ENCODE measurements around the gene OTOA.
"Not testable (repeated sequence)": the region's sequence is repeated elsewhere in the genome, so short reads cannot be mapped to it uniquely, and the experiment has no call there.

Gene OTOA

DNA sequence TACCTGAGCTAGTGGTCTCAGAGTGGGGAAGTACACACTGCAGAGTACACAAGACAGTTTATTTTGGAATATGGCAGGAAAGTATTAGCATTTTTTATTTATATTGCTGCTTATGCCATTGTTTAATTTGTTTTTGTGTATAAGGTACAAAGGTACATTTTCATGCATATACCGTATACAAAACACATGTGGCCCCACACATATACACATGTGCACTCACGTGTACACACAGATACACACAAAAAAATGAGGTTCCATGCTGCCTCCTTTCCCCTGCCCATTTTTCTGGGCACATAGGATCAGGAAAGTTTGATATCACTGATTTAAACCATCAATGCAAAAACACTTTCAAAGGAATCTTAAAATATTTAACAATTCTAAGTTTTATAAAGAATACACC is 24.3 kb upstream of the OTOA start:
- H3K4me1 ChIP-seq (ENCODE audit: control insufficient read depth in 2 of 2, insufficient read depth in 2 of 2, low read length in 2 of 2), result no peaks in the 10 kb centered on the region

DNA sequence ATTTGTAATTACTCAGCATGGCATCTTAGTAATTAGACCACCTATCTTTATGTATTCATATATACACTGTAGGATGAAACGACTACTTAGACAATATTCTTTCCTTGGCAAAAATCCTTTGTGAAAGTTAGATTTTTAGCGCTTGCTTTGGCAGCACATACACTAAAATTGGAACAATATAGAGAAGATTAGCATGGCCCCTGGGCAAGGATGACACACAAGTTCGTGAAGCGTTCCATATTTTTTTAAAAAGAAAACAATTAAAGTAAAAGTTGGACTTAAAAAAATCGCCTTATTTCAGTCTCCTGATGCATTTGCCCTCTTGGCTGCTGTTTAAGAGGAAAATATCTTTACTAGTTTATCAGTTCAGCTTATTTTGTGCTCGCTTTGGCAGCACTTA is 21.9 kb upstream of the OTOA start:
- H3K4me3 ChIP-seq (ENCODE audit: low read length in 2 of 2), result no peak overlapping the region
- H3K36me3 ChIP-seq (ENCODE audit: control insufficient read depth in 2 of 2, insufficient read depth in 2 of 2, low read length in 2 of 2), result no peaks in the 10 kb centered on the region

More for the DNA sequence above, 24.3 kb upstream of the OTOA start:
- Histone ChIP-seq H3K27ac (ENCODE audit: low read depth in 2 of 2, low read length in 2 of 2) (no peak overlapping the region), H3K27me3 (ENCODE audit: control insufficient read depth in 2 of 2, insufficient read depth in 2 of 2, low read length in 2 of 2) (no peaks in the 10 kb centered on the region), H3K9me3 (ENCODE audit: control insufficient read depth in 2 of 2, low read length in 2 of 2) (no peaks in the 10 kb centered on the region), H3K36me3 (ENCODE audit: control insufficient read depth in 2 of 2, insufficient read depth in 2 of 2, low read length in 2 of 2) (no peaks in the 10 kb centered on the region), H3K4me3 (ENCODE audit: low read length in 2 of 2) (no peak overlapping the region), H3K9ac (ENCODE audit: low read depth in 1 of 2, low read length in 2 of 2) (no peak overlapping the region)

DNA sequence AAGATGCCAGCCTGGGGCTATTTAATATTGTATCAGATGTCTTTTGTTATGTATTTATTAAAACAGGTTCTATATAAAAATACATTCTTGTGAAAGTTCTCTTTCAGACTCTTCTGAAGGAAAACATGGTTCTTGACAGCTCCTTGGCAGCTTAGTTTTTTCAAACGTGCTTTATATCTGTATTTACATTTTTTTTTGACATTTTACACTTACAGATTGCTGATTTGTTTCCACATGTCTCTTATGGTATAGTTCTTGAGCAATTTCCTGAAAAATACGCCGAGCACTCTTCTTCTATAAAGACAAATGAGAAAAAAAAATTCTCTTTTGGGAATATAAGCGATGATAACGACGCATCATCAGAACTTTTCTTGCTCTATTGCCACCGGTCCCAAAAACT is 20.9 kb upstream of the OTOA start:
- no peak overlapping the region for H3K4me3 ChIP-seq (ENCODE audit: low read length in 2 of 2)
- H3K27ac ChIP-seq (ENCODE audit: low read depth in 2 of 2, low read length in 2 of 2), result no peak overlapping the region
- H3K36me3 ChIP-seq (ENCODE audit: control insufficient read depth in 2 of 2, insufficient read depth in 2 of 2, low read length in 2 of 2), result peaks cover 0 to 2% of the 10 kb centered on the region in 2 donors
- H3K9me3 ChIP-seq (ENCODE audit: control insufficient read depth in 2 of 2, low read length in 2 of 2), result no peaks in the 10 kb centered on the region
- H3K4me1 ChIP-seq (ENCODE audit: control insufficient read depth in 2 of 2, insufficient read depth in 2 of 2, low read length in 2 of 2), result peaks cover 0 to 13% of the 10 kb centered on the region in 2 donors
- H3K9ac ChIP-seq (ENCODE audit: low read depth in 1 of 2, low read length in 2 of 2), result no peak overlapping the region
- H3K27me3 ChIP-seq (ENCODE audit: control insufficient read depth in 2 of 2, insufficient read depth in 2 of 2, low read length in 2 of 2), result no peaks in the 10 kb centered on the region

More for the DNA sequence above, 21.9 kb upstream of the OTOA start:
- Histone ChIP-seq H3K27me3 (ENCODE audit: control insufficient read depth in 2 of 2, insufficient read depth in 2 of 2, low read length in 2 of 2) (no peaks in the 10 kb centered on the region), H3K9me3 (ENCODE audit: control insufficient read depth in 2 of 2, low read length in 2 of 2) (no peaks in the 10 kb centered on the region), H3K4me1 (ENCODE audit: control insufficient read depth in 2 of 2, insufficient read depth in 2 of 2, low read length in 2 of 2) (peaks cover 0 to 12% of the 10 kb centered on the region in 2 donors), H3K9ac (ENCODE audit: low read depth in 1 of 2, low read length in 2 of 2) (no peak overlapping the region), H3K27ac (ENCODE audit: low read depth in 2 of 2, low read length in 2 of 2) (no peak overlapping the region)

GRCh38 chr16:21643785-21644184 is 20.0 kb upstream of the OTOA start:
- H3K4me3 ChIP-seq (ENCODE audit: low read length in 2 of 2), result no peak overlapping the region
- peaks cover 0 to 2% of the 10 kb centered on the region in 2 donors for H3K36me3 ChIP-seq (ENCODE audit: control insufficient read depth in 2 of 2, insufficient read depth in 2 of 2, low read length in 2 of 2)
- no peak overlapping the region for H3K9ac ChIP-seq (ENCODE audit: low read depth in 1 of 2, low read length in 2 of 2)
- no peaks in the 10 kb centered on the region for H3K27me3 ChIP-seq (ENCODE audit: control insufficient read depth in 2 of 2, insufficient read depth in 2 of 2, low read length in 2 of 2)
- no peaks in the 10 kb centered on the region for H3K9me3 ChIP-seq (ENCODE audit: control insufficient read depth in 2 of 2, low read length in 2 of 2)
- no peak overlapping the region for H3K27ac ChIP-seq (ENCODE audit: low read depth in 2 of 2, low read length in 2 of 2)
- peaks cover 0 to 18% of the 10 kb centered on the region in 2 donors for H3K4me1 ChIP-seq (ENCODE audit: control insufficient read depth in 2 of 2, insufficient read depth in 2 of 2, low read length in 2 of 2)

DNA sequence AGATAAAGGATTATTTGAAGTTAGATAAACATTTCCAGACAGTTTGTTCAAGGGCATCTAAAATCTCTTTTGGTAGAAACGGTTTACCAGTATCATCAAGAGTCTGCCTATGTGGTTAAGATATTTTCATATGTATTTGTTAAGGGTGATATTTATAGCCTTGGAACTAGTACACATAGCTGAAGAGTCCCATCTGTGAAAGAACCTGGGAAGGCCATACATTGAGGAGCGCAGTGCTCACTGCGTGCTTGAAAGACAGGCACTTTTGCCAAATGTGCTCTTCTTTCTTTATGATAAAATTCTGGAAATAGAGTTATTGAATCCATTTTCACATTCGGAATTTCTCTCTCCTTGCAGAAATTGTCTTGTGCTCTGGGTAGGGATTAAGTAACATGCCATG is 19.1 kb upstream of the OTOA start:
- no peaks in the 10 kb centered on the region for H3K9me3 ChIP-seq (ENCODE audit: control insufficient read depth in 2 of 2, low read length in 2 of 2)
- H3K4me1 ChIP-seq (ENCODE audit: control insufficient read depth in 2 of 2, insufficient read depth in 2 of 2, low read length in 2 of 2), result peaks cover 0 to 18% of the 10 kb centered on the region in 2 donors
- no peak overlapping the region for H3K9ac ChIP-seq (ENCODE audit: low read depth in 1 of 2, low read length in 2 of 2)
- peak overlapping the region in 1 of 2 donors; percentile 59 for H3K4me3 ChIP-seq (ENCODE audit: low read length in 2 of 2)
- no peaks in the 10 kb centered on the region for H3K27me3 ChIP-seq (ENCODE audit: control insufficient read depth in 2 of 2, insufficient read depth in 2 of 2, low read length in 2 of 2)
- peaks cover 0 to 2% of the 10 kb centered on the region in 2 donors for H3K36me3 ChIP-seq (ENCODE audit: control insufficient read depth in 2 of 2, insufficient read depth in 2 of 2, low read length in 2 of 2)
- peak overlapping the region in 1 of 2 donors; percentile 62 for H3K27ac ChIP-seq (ENCODE audit: low read depth in 2 of 2, low read length in 2 of 2)

DNA sequence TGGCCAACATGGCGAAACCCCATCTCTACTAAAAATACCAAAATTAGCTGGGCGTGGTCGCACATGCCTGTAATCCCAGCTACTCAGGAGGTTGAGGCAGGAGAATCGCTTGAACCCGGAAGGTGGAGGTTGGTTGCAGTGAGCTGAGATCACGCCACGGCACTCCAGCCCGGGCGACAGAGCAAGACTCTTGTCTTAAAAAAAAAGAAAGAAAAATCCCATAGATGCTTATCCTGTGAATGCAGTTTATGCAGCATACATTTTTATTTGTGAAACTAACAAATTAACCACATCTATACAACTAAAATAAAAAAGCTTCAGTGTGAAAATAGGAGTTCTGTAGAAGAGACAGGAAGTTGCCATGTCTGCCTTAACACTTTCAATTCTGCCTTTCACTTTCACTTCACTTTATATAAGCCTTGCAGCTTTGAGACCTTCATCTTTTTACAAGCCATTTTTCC is 18.5 kb upstream of the OTOA start:
- H3K27ac ChIP-seq (ENCODE audit: low read depth in 2 of 2, low read length in 2 of 2), result peak overlapping the region; percentile 52 to 62
- H3K9ac ChIP-seq (ENCODE audit: low read depth in 1 of 2, low read length in 2 of 2), result no peak overlapping the region

GRCh38 chr16:21646091-21646490 is 17.7 kb upstream of the OTOA start:
- peaks cover 0 to 2% of the 10 kb centered on the region in 2 donors for H3K36me3 ChIP-seq (ENCODE audit: control insufficient read depth in 2 of 2, insufficient read depth in 2 of 2, low read length in 2 of 2)
- peak overlapping the region in 1 of 2 donors; percentile 17 for H3K9ac ChIP-seq (ENCODE audit: low read depth in 1 of 2, low read length in 2 of 2)
- no peaks in the 10 kb centered on the region for H3K9me3 ChIP-seq (ENCODE audit: control insufficient read depth in 2 of 2, low read length in 2 of 2)

More for the DNA sequence above, 18.5 kb upstream of the OTOA start:
- H3K9me3 ChIP-seq (ENCODE audit: control insufficient read depth in 2 of 2, low read length in 2 of 2), result no peaks in the 10 kb centered on the region
- H3K4me1 ChIP-seq (ENCODE audit: control insufficient read depth in 2 of 2, insufficient read depth in 2 of 2, low read length in 2 of 2), result peaks cover 0 to 18% of the 10 kb centered on the region in 2 donors
- H3K36me3 ChIP-seq (ENCODE audit: control insufficient read depth in 2 of 2, insufficient read depth in 2 of 2, low read length in 2 of 2), result peaks cover 0 to 2% of the 10 kb centered on the region in 2 donors
- H3K27me3 ChIP-seq (ENCODE audit: control insufficient read depth in 2 of 2, insufficient read depth in 2 of 2, low read length in 2 of 2), result no peaks in the 10 kb centered on the region
- H3K4me3 ChIP-seq (ENCODE audit: low read length in 2 of 2), result peak overlapping the region; percentile 40 to 59

DNA sequence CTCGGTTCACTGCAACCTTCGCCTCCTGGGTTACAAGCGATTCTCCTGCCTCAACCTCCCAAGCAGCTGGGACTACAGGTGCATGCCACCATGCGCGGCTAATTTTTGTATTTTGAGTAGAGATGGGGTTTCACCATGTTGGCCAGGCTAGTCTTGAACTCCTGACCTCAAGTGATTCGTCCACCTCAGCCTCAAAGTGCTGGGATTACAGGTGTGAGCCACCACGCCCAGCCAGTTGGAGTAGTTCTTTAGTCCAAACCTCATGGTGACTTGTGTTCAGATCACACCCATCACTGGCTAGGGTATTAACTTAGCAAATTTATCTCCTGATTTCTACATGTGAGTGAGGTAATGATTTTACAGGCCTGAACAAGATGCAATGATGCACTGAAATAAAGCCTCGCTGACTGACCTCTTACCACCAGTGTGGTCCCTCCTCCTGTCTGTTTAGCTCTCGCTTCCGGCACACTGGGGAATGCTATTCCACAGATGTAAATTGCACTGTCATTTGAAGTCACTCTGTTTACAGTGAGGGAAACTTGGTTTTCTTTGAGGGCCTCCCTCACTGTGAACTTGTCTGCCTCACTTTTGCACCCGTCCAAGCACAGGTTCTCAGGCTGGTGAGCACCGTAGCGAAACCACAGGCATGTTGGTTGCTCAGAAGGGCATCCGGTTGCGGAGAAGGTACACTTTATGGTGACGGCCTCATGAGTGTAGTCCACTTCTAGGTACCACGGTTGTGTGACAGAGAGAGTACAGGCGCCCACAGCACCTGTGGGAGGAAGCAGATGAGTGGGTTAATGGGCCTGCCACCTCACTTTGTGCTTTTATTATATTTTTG is 16.8 kb upstream of the OTOA start:
- H3K36me3 ChIP-seq (ENCODE audit: control insufficient read depth in 2 of 2, insufficient read depth in 2 of 2, low read length in 2 of 2), result peaks cover 0 to 2% of the 10 kb centered on the region in 2 donors
- no peak overlapping the region for H3K4me3 ChIP-seq (ENCODE audit: low read length in 2 of 2)
- H3K27ac ChIP-seq (ENCODE audit: low read depth in 2 of 2, low read length in 2 of 2), result peak overlapping the region in 1 of 2 donors; percentile 62
- no peaks in the 10 kb centered on the region for H3K9me3 ChIP-seq (ENCODE audit: control insufficient read depth in 2 of 2, low read length in 2 of 2)
- no peaks in the 10 kb centered on the region for H3K27me3 ChIP-seq (ENCODE audit: control insufficient read depth in 2 of 2, insufficient read depth in 2 of 2, low read length in 2 of 2)
- H3K4me1 ChIP-seq (ENCODE audit: control insufficient read depth in 2 of 2, insufficient read depth in 2 of 2, low read length in 2 of 2), result peaks cover 0 to 18% of the 10 kb centered on the region in 2 donors
- H3K9ac ChIP-seq (ENCODE audit: low read depth in 1 of 2, low read length in 2 of 2), result peak overlapping the region in 1 of 2 donors; percentile 17

More at GRCh38 chr16:21646091-21646490, 17.7 kb upstream of the OTOA start:
- no peaks in the 10 kb centered on the region for H3K27me3 ChIP-seq (ENCODE audit: control insufficient read depth in 2 of 2, insufficient read depth in 2 of 2, low read length in 2 of 2)
- H3K4me3 ChIP-seq (ENCODE audit: low read length in 2 of 2), result peak overlapping the region in 1 of 2 donors; percentile 59
- peaks cover 0 to 18% of the 10 kb centered on the region in 2 donors for H3K4me1 ChIP-seq (ENCODE audit: control insufficient read depth in 2 of 2, insufficient read depth in 2 of 2, low read length in 2 of 2)
- peak overlapping the region; percentile 52 to 62 for H3K27ac ChIP-seq (ENCODE audit: low read depth in 2 of 2, low read length in 2 of 2)

GRCh38 chr16:21647562-21648164 is 16.1 kb upstream of the OTOA start:
- no peaks in the 10 kb centered on the region for H3K27me3 ChIP-seq (ENCODE audit: control insufficient read depth in 2 of 2, insufficient read depth in 2 of 2, low read length in 2 of 2)
- H3K36me3 ChIP-seq (ENCODE audit: control insufficient read depth in 2 of 2, insufficient read depth in 2 of 2, low read length in 2 of 2), result peaks cover 0 to 2% of the 10 kb centered on the region in 2 donors
- H3K4me1 ChIP-seq (ENCODE audit: control insufficient read depth in 2 of 2, insufficient read depth in 2 of 2, low read length in 2 of 2), result peaks cover 0 to 18% of the 10 kb centered on the region in 2 donors
- H3K9ac ChIP-seq (ENCODE audit: low read depth in 1 of 2, low read length in 2 of 2), result no peak overlapping the region
- H3K4me3 ChIP-seq (ENCODE audit: low read length in 2 of 2), result no peak overlapping the region
- H3K9me3 ChIP-seq (ENCODE audit: control insufficient read depth in 2 of 2, low read length in 2 of 2), result no peaks in the 10 kb centered on the region
- H3K27ac ChIP-seq (ENCODE audit: low read depth in 2 of 2, low read length in 2 of 2), result peak overlapping the region in 1 of 2 donors; percentile 62

DNA sequence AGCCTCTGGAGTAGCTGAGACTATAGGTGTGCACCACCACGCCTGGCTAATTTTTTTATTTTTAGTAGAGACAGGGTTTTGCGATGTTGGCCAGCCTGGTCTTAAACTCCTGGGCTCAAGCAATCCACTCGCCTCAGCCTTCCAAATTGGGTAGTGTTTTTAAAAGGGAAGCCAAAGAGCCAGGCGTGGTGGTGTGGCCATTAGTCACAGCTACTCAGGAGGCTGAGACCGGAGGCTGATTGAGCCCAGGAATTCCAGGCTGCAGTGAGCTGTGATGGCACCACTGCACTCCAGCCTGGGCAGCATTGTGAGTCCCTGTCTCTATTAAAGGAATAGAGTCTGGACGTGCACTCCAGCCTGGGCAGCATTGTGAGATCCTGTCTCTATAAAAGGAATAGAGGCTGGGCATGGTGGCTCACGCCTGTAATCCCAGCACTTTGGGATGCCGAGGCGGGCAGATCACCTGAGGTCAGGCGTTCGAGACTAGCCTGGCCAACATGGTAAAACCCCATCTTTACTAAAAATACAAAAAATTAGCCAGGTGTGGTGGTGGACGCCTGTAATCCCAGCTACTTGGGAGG is 13.9 kb upstream of the OTOA start:
- H3K36me3 ChIP-seq (ENCODE audit: control insufficient read depth in 2 of 2, insufficient read depth in 2 of 2, low read length in 2 of 2); H3K27me3 ChIP-seq (ENCODE audit: control insufficient read depth in 2 of 2, insufficient read depth in 2 of 2, low read length in 2 of 2); H3K9ac ChIP-seq (ENCODE audit: low read depth in 1 of 2, low read length in 2 of 2); H3K9me3 ChIP-seq (ENCODE audit: control insufficient read depth in 2 of 2, low read length in 2 of 2); H3K27ac ChIP-seq (ENCODE audit: low read depth in 2 of 2, low read length in 2 of 2); H3K4me3 ChIP-seq (ENCODE audit: low read length in 2 of 2): not testable (repeated sequence)
- H3K4me1 ChIP-seq (ENCODE audit: control insufficient read depth in 2 of 2, insufficient read depth in 2 of 2, low read length in 2 of 2), result peaks cover 0 to 18% of the 10 kb centered on the region in 2 donors

Data from mucosa of rectum (tissue), 2 donors.